Measurements from ENCODE around the gene GPR143. TPM values are rescaled to one million over a fixed set of nuclear protein-coding genes. Genes with fewer than 3 reads are reported as not detected.

The GPR143 gene
- total RNA-seq, 1 experiment from 2014 or later, result 1.2 TPM

GRCh38 chrX:9677098-9677739, 88.4 kb downstream of the GPR143 start:
- no peaks in the 10 kb centered on the region for H3K4me1 ChIP-seq (ENCODE audit: insufficient read depth, low read length, poor library complexity, severe bottlenecking)
- no TSS peak for BruUV-seq (replicated peaks)
- no peak for DNase-seq (ENCODE audit: low spot score)

GRCh38 chrX:9676738-9677097, 88.9 kb downstream of the GPR143 start:
- intact Hi-C loops (cut with micrococcal nuclease; ENCODE audit: unreplicated experiment), result no loop called here
- no peaks in the 10 kb centered on the region for H3K27me3 ChIP-seq (replicated peaks; ENCODE audit: insufficient read depth, low read depth, low read length, poor library complexity)
- peaks cover 3% of the 10 kb centered on the region for H3K9me3 ChIP-seq (ENCODE audit: low read depth, low read length, poor library complexity, severe bottlenecking)
- H3K4me1 ChIP-seq (ENCODE audit: insufficient read depth, low read length, poor library complexity, severe bottlenecking), result no peaks in the 10 kb centered on the region
- ChIA-PET POLR2A (ENCODE audit: low non-redundant PET) (no interaction called here), CTCF (no interaction called here)
- TF ChIP-seq CTCF (conservative IDR thresholded peaks at IDR 0.05; ENCODE audit: low read depth, low read length) (no peak), EZH2 (IDR thresholded peaks at IDR 0.05; ENCODE audit: borderline replicate concordance, low read depth, low read length, poor library complexity, severe bottlenecking) (no peak)
- H3K36me3 ChIP-seq (ENCODE audit: insufficient read depth, low read length, poor library complexity, severe bottlenecking), result no peaks in the 10 kb centered on the region
- no TSS peak for BruUV-seq (replicated peaks)
- DNase-seq (ENCODE audit: low spot score), result no peak
- no peak overlapping the region for H3K27ac ChIP-seq (ENCODE audit: low read depth, low read length, poor library complexity, severe bottlenecking)
- H3K4me3 ChIP-seq (ENCODE audit: low read depth, low read length, poor library complexity, severe bottlenecking), result no peak overlapping the region

More at GRCh38 chrX:9677098-9677739, 88.4 kb downstream of the GPR143 start:
- Histone ChIP-seq H3K9me3 (ENCODE audit: low read depth, low read length, poor library complexity, severe bottlenecking) (peaks cover 3% of the 10 kb centered on the region), H3K27ac (ENCODE audit: low read depth, low read length, poor library complexity, severe bottlenecking) (no peak overlapping the region), H3K4me3 (ENCODE audit: low read depth, low read length, poor library complexity, severe bottlenecking) (no peak overlapping the region), H3K36me3 (ENCODE audit: insufficient read depth, low read length, poor library complexity, severe bottlenecking) (no peaks in the 10 kb centered on the region), H3K27me3 (replicated peaks; ENCODE audit: insufficient read depth, low read depth, low read length, poor library complexity) (no peaks in the 10 kb centered on the region)
- ChIA-PET CTCF (no interaction called here), POLR2A (ENCODE audit: low non-redundant PET) (no interaction called here)
- intact Hi-C loops (cut with micrococcal nuclease; ENCODE audit: unreplicated experiment), result no loop called here
- no peak for TF ChIP-seq CTCF (conservative IDR thresholded peaks at IDR 0.05; ENCODE audit: low read depth, low read length)
- no peak for TF ChIP-seq EZH2 (IDR thresholded peaks at IDR 0.05; ENCODE audit: borderline replicate concordance, low read depth, low read length, poor library complexity, severe bottlenecking)

- BruUV-seq (replicated peaks), result no TSS peak
- Histone ChIP-seq H3K9me3 (ENCODE audit: low read depth, low read length, poor library complexity, severe bottlenecking) (peaks cover 3% of the 10 kb centered on the region), H3K27me3 (replicated peaks; ENCODE audit: insufficient read depth, low read depth, low read length, poor library complexity) (no peaks in the 10 kb centered on the region), H3K4me3 (ENCODE audit: low read depth, low read length, poor library complexity, severe bottlenecking) (no peak overlapping the region), H3K4me1 (ENCODE audit: insufficient read depth, low read length, poor library complexity, severe bottlenecking) (peaks cover 2% of the 10 kb centered on the region), H3K27ac (ENCODE audit: low read depth, low read length, poor library complexity, severe bottlenecking) (no peak overlapping the region), H3K36me3 (ENCODE audit: insufficient read depth, low read length, poor library complexity, severe bottlenecking) (no peaks in the 10 kb centered on the region)
- no peak for DNase-seq (ENCODE audit: low spot score)
- intact Hi-C loops (cut with micrococcal nuclease; ENCODE audit: unreplicated experiment), result no loop called here
- ChIA-PET POLR2A (ENCODE audit: low non-redundant PET) (no interaction called here), CTCF (no interaction called here)
- TF ChIP-seq EZH2 (IDR thresholded peaks at IDR 0.05; ENCODE audit: borderline replicate concordance, low read depth, low read length, poor library complexity, severe bottlenecking) (no peak), CTCF (conservative IDR thresholded peaks at IDR 0.05; ENCODE audit: low read depth, low read length) (no peak)
These were observed 89.3 kb downstream of the GPR143 start for GRCh38 chrX:9676306-9676705.

Other genes starting within 250 kb of the GPR143 start
- gene SHROOM2, start 20.6 kb upstream of the GPR143 start, total RNA-seq (2021), result 3.7 and 5.4 TPM in 2 replicates
- gene CLDN34, start 201.5 kb upstream of the GPR143 start, total RNA-seq (2021), result 0.31 TPM in 1 of 2 replicates, not detected in the other

All from A673 (cell line).